Measurements from ENCODE around the gene FAM53B. TPM values are rescaled to one million over a fixed set of nuclear protein-coding genes. Genes with fewer than 3 reads are reported as not detected.

Gene FAM53B
- total RNA-seq, 1 donor from 2014 or later = 41.3 TPM

GRCh38 chr10:124728071-124728829 lies 15.9 kb downstream of the FAM53B start:
- Mint-ChIP-seq H3K4me3 (no peak overlapping the region), H3K9me3 (no peaks in the 10 kb centered on the region), H3K27me3 (ENCODE audit: low read depth) (no peaks in the 10 kb centered on the region), H3K4me1 (peaks cover 30% of the 10 kb centered on the region), H3K36me3 (ENCODE audit: low read depth) (peaks cover 4% of the 10 kb centered on the region), H3K27ac (ENCODE audit: unreplicated experiment) (no peak overlapping the region)
- no peak for TF ChIP-seq CTCF (conservative IDR thresholded peaks at IDR 0.05)
- DNase-seq (ENCODE audit: low read depth, low spot score) = no peak

GRCh38 chr10:124727361-124727960 lies 16.7 kb downstream of the FAM53B start:
- Mint-ChIP-seq H3K4me3 (no peak overlapping the region), H3K27ac (ENCODE audit: unreplicated experiment) (no peak overlapping the region), H3K4me1 (peaks cover 34% of the 10 kb centered on the region), H3K9me3 (no peaks in the 10 kb centered on the region), H3K27me3 (ENCODE audit: low read depth) (no peaks in the 10 kb centered on the region), H3K36me3 (ENCODE audit: low read depth) (peaks cover 4% of the 10 kb centered on the region)
- DNase-seq (ENCODE audit: low read depth, low spot score) = no peak
- TF ChIP-seq CTCF (conservative IDR thresholded peaks at IDR 0.05) = no peak

- peaks cover 4% of the 10 kb centered on the region for H3K36me3 Mint-ChIP-seq (ENCODE audit: low read depth)
- no peaks in the 10 kb centered on the region for H3K9me3 Mint-ChIP-seq
- peaks cover 38% of the 10 kb centered on the region for H3K4me1 Mint-ChIP-seq
- H3K27ac Mint-ChIP-seq (ENCODE audit: unreplicated experiment) = no peak overlapping the region
- no peak overlapping the region for H3K4me3 Mint-ChIP-seq
- DNase-seq (ENCODE audit: low read depth, low spot score) = no peak
- TF ChIP-seq CTCF (conservative IDR thresholded peaks at IDR 0.05) = no peak
- H3K27me3 Mint-ChIP-seq (ENCODE audit: low read depth) = no peaks in the 10 kb centered on the region
These were observed 18.4 kb downstream of the FAM53B start for GRCh38 chr10:124725791-124726190.

GRCh38 chr10:124725171-124725631 lies 19.0 kb downstream of the FAM53B start:
- no peak for TF ChIP-seq CTCF (conservative IDR thresholded peaks at IDR 0.05)
- Mint-ChIP-seq H3K27ac (ENCODE audit: unreplicated experiment) (no peak overlapping the region), H3K9me3 (no peaks in the 10 kb centered on the region), H3K4me3 (no peak overlapping the region), H3K27me3 (ENCODE audit: low read depth) (no peaks in the 10 kb centered on the region), H3K36me3 (ENCODE audit: low read depth) (peaks cover 4% of the 10 kb centered on the region), H3K4me1 (peaks cover 38% of the 10 kb centered on the region)
- no peak for DNase-seq (ENCODE audit: low read depth, low spot score)

- Mint-ChIP-seq H3K4me3 (peak overlapping the region; percentile 10), H3K27me3 (ENCODE audit: low read depth) (no peaks in the 10 kb centered on the region), H3K27ac (ENCODE audit: unreplicated experiment) (peak overlapping the region; percentile 85), H3K36me3 (ENCODE audit: low read depth) (peaks cover 4% of the 10 kb centered on the region), H3K9me3 (no peaks in the 10 kb centered on the region), H3K4me1 (peaks cover 39% of the 10 kb centered on the region)
- TF ChIP-seq CTCF (conservative IDR thresholded peaks at IDR 0.05) = no peak
- no peak for DNase-seq (ENCODE audit: low read depth, low spot score)
These were observed 19.7 kb downstream of the FAM53B start for GRCh38 chr10:124724279-124725027.
